Activated CD4-positive, alpha-beta memory T cell treated with anti-CD3 and anti-CD28 coated beads, Interleukin-2, amount 10 ng/mL, durations not matched to agents 7 days and 5 days (primary cell): ENCODE results near the gene SCLY. TPM values are rescaled to one million over a fixed set of nuclear protein-coding genes. Genes with fewer than 3 reads are reported as not detected.
"Not testable (repeated sequence)": the region's sequence is repeated elsewhere in the genome, so short reads cannot be mapped to it uniquely, and the experiment has no call there.

ENCODE experiments used
- CTCF ChIA-PET: fragments of 350-600 bp; sonication (Branson Sonifier 250); formaldehyde crosslinking; loops from one replicate; lab custom pipeline; 2021; ENCODE audit warnings: antibody characterized with exemption, inconsistent platforms; lab: Charles Lee
- POLR2A ChIA-PET: fragments of 350-600 bp; sonication (Branson Sonifier 250); formaldehyde crosslinking; loops from one replicate; lab custom pipeline; 2021; ENCODE audit warnings: antibody characterized with exemption; lab: Charles Lee
- DNase-seq: peaks from one replicate; pipeline ENCODE4 v3.0.0-alpha.2; 2020
- H3K27ac Mint-ChIP-seq: one replicate; pipeline ENCODE4 v1.8.0; 2021; ENCODE audit warnings: mild to moderate bottlenecking, mixed read lengths
- H3K27me3 Mint-ChIP-seq: one replicate; pipeline ENCODE4 v1.8.0; 2021; ENCODE audit warnings: mixed read lengths
- H3K36me3 Mint-ChIP-seq: one replicate; pipeline ENCODE4 v1.8.0; 2021; ENCODE audit warnings: low read depth, mixed read lengths
- H3K4me1 Mint-ChIP-seq: one replicate; pipeline ENCODE4 v1.8.0; 2021; ENCODE audit warnings: mixed read lengths
- H3K4me3 Mint-ChIP-seq: one replicate; pipeline ENCODE4 v1.8.0; 2021; ENCODE audit warnings: mild to moderate bottlenecking, mixed read lengths
- H3K9me3 Mint-ChIP-seq: one replicate; pipeline ENCODE4 v1.8.0; 2021; ENCODE audit warnings: mixed read lengths
- total RNA-seq, 2 experiments: library from RNA; stranded (reverse); gene quantifications; one replicate each; pipeline ENCODE4 v1.2.3, GENCODE V29; 2021

The SCLY gene
- total RNA-seq, 2 experiments from 2014 or later, result 22.0 to 22.6 TPM

DNA sequence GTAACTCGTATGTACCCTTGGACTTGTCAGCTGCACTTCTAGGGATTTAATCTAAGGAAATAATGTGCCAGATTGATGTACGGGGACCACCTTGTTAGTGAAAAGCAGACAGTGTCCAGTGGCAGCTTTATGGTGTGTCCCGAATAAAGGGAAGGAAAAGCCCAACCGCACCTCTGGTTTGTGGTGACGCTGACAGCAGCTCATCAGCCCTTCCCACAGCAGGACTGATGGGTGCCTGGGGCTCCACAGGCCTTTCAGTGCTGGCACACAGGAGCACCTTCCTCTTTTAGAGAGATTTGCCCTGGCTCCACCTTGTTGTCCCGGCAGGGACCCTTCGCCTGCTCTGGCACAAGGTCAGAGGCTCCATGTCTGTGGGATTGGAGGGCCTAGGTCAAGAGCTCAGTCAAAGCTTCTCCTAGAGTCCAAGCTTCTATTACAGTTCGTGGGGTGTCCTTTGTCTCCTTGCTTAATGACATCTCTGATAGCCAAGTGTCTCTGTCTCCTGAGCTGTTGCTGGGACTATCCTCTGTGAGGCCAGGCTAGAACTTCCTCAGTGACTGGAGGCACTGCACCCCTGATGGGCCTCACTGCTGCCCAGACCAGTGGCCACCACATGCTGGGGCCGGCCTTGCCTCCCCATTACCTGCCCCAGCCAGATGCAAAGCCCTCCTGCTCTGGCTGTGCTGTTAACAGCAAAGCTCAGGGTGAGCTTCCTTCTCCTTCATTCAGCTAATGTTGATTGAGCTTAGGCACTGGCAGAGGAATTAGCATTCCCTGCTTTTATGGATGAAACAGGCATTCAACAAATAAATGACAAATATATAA lies 33.0 kb upstream of the SCLY start:
- no peaks in the 10 kb centered on the region for H3K27me3 Mint-ChIP-seq
- H3K4me1 Mint-ChIP-seq, result peaks cover 13% of the 10 kb centered on the region
- H3K4me3 Mint-ChIP-seq, result no peak overlapping the region
- ChIA-PET CTCF (interaction anchor here (1.2 kb wide), 1 partner anchor 60 kb away, joined by 3 read pairs; no protein-coding TSS in a partner anchor), POLR2A (no interaction called here)
- H3K27ac Mint-ChIP-seq, result no peak overlapping the region
- no peaks in the 10 kb centered on the region for H3K9me3 Mint-ChIP-seq
- no peak for DNase-seq
- peaks cover 45% of the 10 kb centered on the region for H3K36me3 Mint-ChIP-seq

DNA sequence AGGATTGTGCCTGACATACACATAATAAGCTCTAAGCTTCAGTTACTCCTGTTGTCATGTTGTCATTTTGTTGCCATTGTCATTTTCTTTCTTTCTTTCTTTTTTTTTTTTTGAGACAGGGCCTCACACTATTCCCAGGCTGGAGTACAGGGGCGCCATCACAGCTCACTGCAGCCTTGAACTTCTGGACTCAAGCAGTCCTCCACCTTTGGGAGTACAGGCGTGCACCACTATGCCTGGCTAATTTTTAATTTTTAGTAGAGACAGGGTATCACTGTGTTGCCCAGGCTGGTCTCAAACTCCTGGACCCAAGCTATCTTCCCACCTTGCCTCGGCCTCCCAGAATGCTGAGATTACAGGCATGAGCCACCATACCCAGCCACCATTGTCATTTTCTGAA lies 30.9 kb upstream of the SCLY start:
- ChIA-PET CTCF (interaction anchor here (0.6 kb wide), 1 partner anchor 586 kb away, joined by 3 read pairs; no protein-coding TSS in a partner anchor), POLR2A (no interaction called here)
- Mint-ChIP-seq H3K36me3 (peaks cover 60% of the 10 kb centered on the region), H3K4me3 (no peak overlapping the region), H3K27ac (no peak overlapping the region), H3K27me3 (no peaks in the 10 kb centered on the region), H3K9me3 (no peaks in the 10 kb centered on the region), H3K4me1 (peaks cover 12% of the 10 kb centered on the region)
- no peak for DNase-seq

DNA sequence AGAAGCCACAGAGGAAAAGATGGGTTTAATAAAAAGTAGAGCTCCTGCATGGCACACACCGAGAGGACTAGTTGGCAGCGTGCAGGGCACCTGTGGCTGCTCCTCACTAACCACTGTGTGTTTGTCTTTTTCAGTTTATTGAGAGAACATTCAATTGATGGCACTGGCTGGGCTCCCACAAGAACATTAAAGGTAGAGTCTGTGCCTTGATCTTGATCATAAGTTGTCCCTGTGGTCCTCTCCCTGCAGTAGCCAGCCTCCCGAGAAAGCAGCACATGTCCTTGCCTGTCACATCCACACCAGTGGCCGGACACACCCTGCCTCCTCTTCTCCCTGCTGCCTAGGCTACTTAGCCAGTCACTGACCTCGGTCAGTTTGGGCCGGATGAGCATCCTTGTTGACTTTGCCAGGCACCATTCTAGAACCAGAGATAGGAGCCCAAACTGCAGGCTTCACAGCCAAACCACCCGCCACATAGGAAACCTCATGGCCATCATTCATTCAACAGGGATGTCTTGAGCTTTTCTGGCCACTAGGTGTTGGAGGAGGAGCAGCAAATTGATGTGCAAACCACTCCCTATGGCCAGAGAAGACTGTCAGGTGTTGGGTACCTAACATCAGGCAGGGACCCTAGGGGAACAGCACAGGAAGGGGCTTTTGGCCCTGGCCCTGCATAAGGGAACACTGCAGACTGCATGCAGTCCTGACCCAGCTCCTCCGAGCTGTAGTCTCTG lies 30.2 kb upstream of the SCLY start:
- H3K4me1 Mint-ChIP-seq, result peaks cover 5% of the 10 kb centered on the region
- H3K27me3 Mint-ChIP-seq, result no peaks in the 10 kb centered on the region
- no peak for DNase-seq
- no peaks in the 10 kb centered on the region for H3K9me3 Mint-ChIP-seq
- CTCF ChIA-PET, result no interaction called here
- H3K36me3 Mint-ChIP-seq, result peaks cover 59% of the 10 kb centered on the region
- no peak overlapping the region for H3K4me3 Mint-ChIP-seq
- POLR2A ChIA-PET, result no interaction called here
- no peak overlapping the region for H3K27ac Mint-ChIP-seq

DNA sequence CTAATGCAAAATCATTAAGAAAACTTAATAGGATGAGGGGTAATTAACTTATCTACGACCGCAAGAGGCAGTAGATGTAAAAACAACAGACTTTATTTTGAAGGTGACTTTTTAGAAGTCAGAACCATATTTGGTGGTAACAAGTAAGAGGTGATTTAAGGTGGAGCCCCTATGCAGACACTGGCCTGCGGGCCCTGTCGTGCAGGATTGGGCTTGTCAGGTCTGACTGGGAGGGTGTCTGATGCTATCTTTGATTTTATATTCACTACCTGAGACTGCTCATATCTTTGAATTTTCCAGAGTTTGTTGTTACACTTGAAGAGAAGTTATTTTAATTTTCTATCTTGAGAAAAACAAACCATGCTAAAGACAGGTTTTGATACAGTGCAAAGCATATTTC lies 29.1 kb upstream of the SCLY start:
- Mint-ChIP-seq H3K9me3 (no peaks in the 10 kb centered on the region), H3K4me3 (no peak overlapping the region), H3K36me3 (peaks cover 61% of the 10 kb centered on the region), H3K4me1 (peaks cover 5% of the 10 kb centered on the region), H3K27ac (no peak overlapping the region), H3K27me3 (no peaks in the 10 kb centered on the region)
- ChIA-PET POLR2A (no interaction called here), CTCF (no interaction called here)
- DNase-seq, result no peak

DNA sequence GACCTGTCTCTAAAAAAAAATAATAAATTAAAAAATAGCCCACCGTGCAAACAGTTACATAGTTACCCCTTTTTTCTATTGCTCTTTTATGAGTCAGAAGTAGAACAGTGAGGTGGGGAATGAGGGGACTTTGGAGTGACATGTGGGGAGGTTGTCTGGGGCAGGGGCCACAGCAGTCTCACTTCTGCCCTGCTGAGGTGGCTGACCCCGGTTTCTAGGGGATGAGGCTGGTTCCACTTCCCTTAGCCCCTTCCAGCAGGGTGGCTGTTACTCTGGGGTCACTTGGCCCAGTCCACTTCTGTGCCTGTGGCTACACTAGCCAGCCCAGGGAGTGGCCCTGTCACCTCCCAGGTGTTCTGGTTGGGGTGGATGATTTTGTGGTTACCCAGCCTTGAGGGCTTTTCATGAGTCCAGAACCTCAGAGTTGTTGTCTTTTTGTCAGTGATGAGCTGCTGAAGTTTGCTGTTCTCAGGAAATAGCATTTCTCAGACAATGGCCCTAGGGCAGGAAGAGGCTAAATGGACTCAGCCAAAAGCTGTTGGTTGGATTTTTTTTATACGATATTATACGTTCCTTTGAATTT lies 28.0 kb upstream of the SCLY start:
- H3K4me3 Mint-ChIP-seq, result no peak overlapping the region
- peaks cover 59% of the 10 kb centered on the region for H3K36me3 Mint-ChIP-seq

DNA sequence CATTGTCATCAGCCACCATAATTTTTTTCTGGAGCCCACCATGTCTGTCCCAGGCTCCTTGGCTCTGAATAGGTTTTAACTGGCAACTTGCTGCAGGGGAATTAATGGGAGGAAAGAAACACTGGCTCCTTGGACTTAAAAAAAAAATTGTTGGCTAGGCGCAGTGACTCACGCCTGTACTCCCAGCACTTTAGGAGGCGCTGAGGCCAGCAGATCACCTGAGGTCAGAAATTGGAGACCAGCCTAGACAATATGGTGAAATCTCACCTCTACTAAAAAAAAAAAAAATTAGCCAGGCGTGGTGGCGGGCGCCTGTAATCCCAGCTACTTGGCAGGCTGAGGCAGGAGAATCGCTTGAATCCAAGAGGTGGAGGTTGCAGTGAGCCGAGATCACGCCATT lies 26.8 kb upstream of the SCLY start:
- CTCF ChIA-PET, result interaction anchor here (0.6 kb wide), 1 partner anchor 19 kb away, joined by 3 read pairs; no protein-coding TSS in a partner anchor
- H3K27me3 Mint-ChIP-seq, H3K27ac Mint-ChIP-seq, POLR2A ChIA-PET, DNase-seq, H3K4me1 Mint-ChIP-seq, H3K4me3 Mint-ChIP-seq, H3K9me3 Mint-ChIP-seq: not testable (repeated sequence)
- peaks cover 59% of the 10 kb centered on the region for H3K36me3 Mint-ChIP-seq

More for the DNA sequence above, 28.0 kb upstream of the SCLY start:
- H3K27me3 Mint-ChIP-seq, result no peaks in the 10 kb centered on the region
- ChIA-PET CTCF (no interaction called here), POLR2A (no interaction called here)
- H3K4me1 Mint-ChIP-seq, result peaks cover 5% of the 10 kb centered on the region
- no peaks in the 10 kb centered on the region for H3K9me3 Mint-ChIP-seq
- H3K27ac Mint-ChIP-seq, result no peak overlapping the region
- no peak for DNase-seq

DNA sequence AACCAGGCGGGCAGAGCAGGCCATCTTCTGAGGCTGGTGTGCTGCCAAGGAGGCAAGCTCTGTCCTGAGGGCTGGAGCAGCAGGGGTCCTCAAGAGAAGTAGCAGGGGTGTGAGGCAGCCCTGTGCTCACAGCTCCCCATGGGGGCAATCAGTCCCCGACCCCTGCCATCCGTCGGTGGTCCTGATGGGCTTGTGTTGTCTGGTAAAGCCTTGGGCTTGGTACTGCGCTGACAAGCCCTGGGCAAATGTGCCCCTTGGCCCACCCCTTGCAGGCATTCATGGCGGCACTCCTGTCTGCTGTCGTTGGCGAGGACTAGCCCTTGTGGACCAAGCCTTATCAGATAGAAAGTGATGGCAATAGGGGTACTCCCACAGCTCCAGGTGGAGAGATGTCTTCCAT lies 22.6 kb upstream of the SCLY start:
- H3K9me3 Mint-ChIP-seq, result no peaks in the 10 kb centered on the region
- H3K4me3 Mint-ChIP-seq, result no peak overlapping the region
- H3K27ac Mint-ChIP-seq, result no peak overlapping the region
- H3K27me3 Mint-ChIP-seq, result no peaks in the 10 kb centered on the region
- H3K4me1 Mint-ChIP-seq, result peaks cover 7% of the 10 kb centered on the region
- CTCF ChIA-PET, result no interaction called here
- no peak for DNase-seq
- POLR2A ChIA-PET, result no interaction called here
- peaks cover 53% of the 10 kb centered on the region for H3K36me3 Mint-ChIP-seq

DNA sequence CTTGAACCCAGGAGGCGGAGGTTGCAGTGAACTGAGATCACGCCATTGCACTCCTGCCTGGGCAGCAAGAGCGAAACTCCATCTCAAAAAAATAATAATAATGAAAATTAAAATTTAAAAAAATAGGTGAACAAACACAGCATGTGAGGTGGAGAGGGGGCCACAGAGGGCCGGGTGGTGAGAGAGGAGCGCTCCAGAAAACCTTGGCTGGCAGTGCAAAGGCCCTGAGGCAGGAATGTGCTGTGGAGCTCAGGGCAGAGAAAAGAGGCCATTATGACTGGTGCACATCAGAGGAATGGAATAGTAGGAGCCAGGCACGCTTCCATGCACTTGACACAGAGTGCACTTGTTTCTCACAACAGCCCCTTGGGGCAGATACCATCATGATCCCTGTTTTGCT lies 21.6 kb upstream of the SCLY start:
- CTCF ChIA-PET, result no interaction called here
- peaks cover 48% of the 10 kb centered on the region for H3K36me3 Mint-ChIP-seq

DNA sequence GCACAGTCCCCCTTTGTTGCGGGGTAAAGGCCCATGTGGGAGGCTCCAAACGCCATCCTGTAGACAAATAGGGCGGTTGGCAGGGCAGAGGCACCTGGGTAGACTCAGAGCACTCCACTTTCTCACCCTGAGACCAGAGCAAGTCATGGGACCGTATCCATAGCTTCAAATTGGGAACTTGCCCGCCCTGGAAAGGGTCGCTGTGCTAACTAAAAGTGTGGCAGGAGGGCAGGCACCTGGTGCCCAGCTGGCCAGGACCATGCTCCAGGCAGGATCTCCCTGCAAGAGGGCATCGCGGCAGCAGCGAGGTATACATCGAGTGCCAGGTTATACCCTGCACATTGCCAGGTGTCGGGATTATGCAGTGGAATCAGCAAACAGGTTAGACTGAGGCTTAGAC lies 20.8 kb upstream of the SCLY start:
- H3K27me3 Mint-ChIP-seq, result no peaks in the 10 kb centered on the region
- ChIA-PET POLR2A (interaction anchor here (0.7 to 2.0 kb wide), 2 partner anchors 17 to 21 kb away, joined by 4 read pairs; partner anchors contain the start of gene SCLY), CTCF (interaction anchor here (1.0 kb wide), 1 partner anchor 117 kb away, joined by 3 read pairs; no protein-coding TSS in a partner anchor)
- peaks cover 45% of the 10 kb centered on the region for H3K36me3 Mint-ChIP-seq
- no peak overlapping the region for H3K4me3 Mint-ChIP-seq
- no peaks in the 10 kb centered on the region for H3K9me3 Mint-ChIP-seq
- H3K27ac Mint-ChIP-seq, result no peak overlapping the region
- no peak for DNase-seq
- peaks cover 4% of the 10 kb centered on the region for H3K4me1 Mint-ChIP-seq

More for the DNA sequence above, 21.6 kb upstream of the SCLY start:
- no peak for DNase-seq
- POLR2A ChIA-PET, result no interaction called here
- Mint-ChIP-seq H3K27ac (no peak overlapping the region), H3K27me3 (no peaks in the 10 kb centered on the region), H3K9me3 (no peaks in the 10 kb centered on the region), H3K4me3 (no peak overlapping the region), H3K4me1 (peaks cover 4% of the 10 kb centered on the region)

DNA sequence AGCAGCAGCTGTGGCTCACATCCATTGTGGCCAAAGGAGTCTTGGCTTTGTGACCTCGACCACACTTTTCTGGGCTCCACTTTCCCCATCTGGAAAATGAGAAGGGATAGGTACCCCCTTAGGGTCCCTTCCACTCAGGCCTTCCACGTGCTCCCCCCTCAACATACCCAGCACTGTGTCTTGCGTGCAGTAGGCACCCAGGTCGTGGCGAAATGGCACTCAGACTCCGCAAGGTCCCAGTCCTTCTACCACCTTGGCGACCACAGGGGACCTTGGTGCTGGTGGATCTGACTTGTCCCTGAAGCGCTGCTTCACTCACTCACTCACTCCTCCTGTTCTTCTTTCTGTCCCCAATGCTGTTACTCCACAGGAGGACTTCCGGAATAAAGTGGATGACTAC lies 19.9 kb upstream of the SCLY start:
- CTCF ChIA-PET, result interaction anchor here (1.0 kb wide), 1 partner anchor 118 kb away, joined by 3 read pairs; no protein-coding TSS in a partner anchor
- no peak overlapping the region for H3K27ac Mint-ChIP-seq
- POLR2A ChIA-PET, result interaction anchor here (2.0 kb wide), 1 partner anchor 20 kb away, joined by 4 read pairs; the partner anchor contains the start of gene SCLY

DNA sequence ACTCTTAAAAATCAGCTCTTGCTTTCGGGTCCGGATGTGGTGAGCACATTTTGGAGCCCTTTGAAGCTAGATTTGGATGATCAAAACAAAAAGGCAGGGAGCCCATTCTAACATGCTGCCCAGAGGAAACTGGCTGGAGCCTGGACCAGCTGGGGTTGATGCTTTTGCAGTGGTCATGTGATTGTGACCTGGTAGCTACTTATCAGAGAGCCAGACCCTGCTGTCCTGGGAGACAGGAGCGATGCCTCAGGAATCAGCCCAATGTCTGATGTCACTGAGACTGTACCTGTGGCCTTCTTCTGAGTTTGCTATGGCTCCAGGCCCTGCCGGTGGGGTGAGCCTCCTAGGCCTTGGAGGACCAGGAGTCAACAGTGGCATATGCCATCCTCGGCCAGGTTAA lies 18.7 kb upstream of the SCLY start:
- POLR2A ChIA-PET, result interaction anchor here (1.7 kb wide), 1 partner anchor 19 kb away, joined by 7 read pairs; the partner anchor contains the start of gene SCLY
- H3K36me3 Mint-ChIP-seq, result peaks cover 52% of the 10 kb centered on the region
- DNase-seq, result no peak
- no peaks in the 10 kb centered on the region for H3K9me3 Mint-ChIP-seq
- H3K27ac Mint-ChIP-seq, result no peak overlapping the region
- no peaks in the 10 kb centered on the region for H3K27me3 Mint-ChIP-seq
- H3K4me3 Mint-ChIP-seq, result no peak overlapping the region
- CTCF ChIA-PET, result no interaction called here
- H3K4me1 Mint-ChIP-seq, result peaks cover 4% of the 10 kb centered on the region

More for the DNA sequence above, 19.9 kb upstream of the SCLY start:
- Mint-ChIP-seq H3K9me3 (no peaks in the 10 kb centered on the region), H3K36me3 (peaks cover 44% of the 10 kb centered on the region), H3K4me3 (no peak overlapping the region), H3K4me1 (peaks cover 4% of the 10 kb centered on the region), H3K27me3 (no peaks in the 10 kb centered on the region)
- no peak for DNase-seq

DNA sequence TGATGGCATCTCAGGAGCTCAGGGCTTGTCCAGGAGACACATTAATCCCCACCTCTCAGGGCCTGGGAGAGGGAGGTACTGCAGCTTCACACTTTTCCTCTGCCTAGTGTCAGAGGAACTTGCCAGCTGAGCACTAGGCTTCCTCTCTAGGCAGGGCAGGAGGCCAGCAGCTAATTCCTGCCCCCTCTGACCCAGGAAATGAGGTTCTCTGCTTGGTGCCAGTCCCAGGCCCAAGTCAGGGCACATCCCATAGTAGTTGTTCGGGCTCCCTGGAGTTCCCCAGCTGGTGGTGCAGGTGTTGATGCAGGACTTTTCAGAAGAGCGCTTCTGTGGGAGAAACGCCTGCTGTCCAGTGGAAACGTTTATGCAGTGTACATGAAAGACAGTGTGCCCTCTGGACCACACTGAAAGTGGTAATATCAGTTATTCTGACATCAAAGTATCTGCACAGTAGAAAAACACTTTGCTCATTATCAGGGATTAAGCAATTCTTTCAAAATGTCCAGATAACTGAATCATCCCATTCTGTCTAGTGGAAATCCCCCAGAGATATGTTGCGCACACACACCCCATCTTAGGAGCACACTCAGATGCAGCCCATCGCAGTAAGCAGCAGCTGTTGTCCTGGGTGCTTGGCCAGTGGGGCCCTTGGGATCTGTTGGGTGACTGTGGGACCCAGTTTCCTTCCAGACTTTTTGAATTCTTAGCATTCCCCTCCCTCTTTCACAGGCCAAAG lies 17.8 kb upstream of the SCLY start:
- no peaks in the 10 kb centered on the region for H3K27me3 Mint-ChIP-seq
- no peak for DNase-seq
- peaks cover 4% of the 10 kb centered on the region for H3K4me1 Mint-ChIP-seq
- POLR2A ChIA-PET, result interaction anchor here (1.7 kb wide), 1 partner anchor 18 kb away, joined by 7 read pairs; the partner anchor contains the start of gene SCLY
- H3K27ac Mint-ChIP-seq, result no peak overlapping the region
- peaks cover 3% of the 10 kb centered on the region for H3K9me3 Mint-ChIP-seq
- no peak overlapping the region for H3K4me3 Mint-ChIP-seq
- peaks cover 50% of the 10 kb centered on the region for H3K36me3 Mint-ChIP-seq
- CTCF ChIA-PET, result no interaction called here
